Muscle layer of colon (tissue), 2 donors: ENCODE measurements around the gene PTCH2.
A peak's percentile ranks its signal among the peaks of the same experiment; 100 is the strongest.

Experiments used
- H3K27ac ChIP-seq: one replicate; pipeline ENCODE4 v1.7.0; 2013; ENCODE audit warnings: low read depth, mild to moderate bottlenecking, low read length, moderate library complexity
- H3K27me3 ChIP-seq, 2 donors: one replicate each; pipeline ENCODE4 v1.7.0; 2013; ENCODE audit warnings: low read length in 2 of 2, mild to moderate bottlenecking in 2 of 2; ENCODE audit not compliant: insufficient read depth in 2 of 2, control insufficient read depth in 1 of 2
- H3K36me3 ChIP-seq: one replicate; pipeline ENCODE4 v1.7.0; 2013; ENCODE audit warnings: mild to moderate bottlenecking, low read length; ENCODE audit not compliant: insufficient read depth
- H3K4me1 ChIP-seq: one replicate; pipeline ENCODE4 v1.7.0; 2013; ENCODE audit warnings: mild to moderate bottlenecking, low read length; ENCODE audit not compliant: insufficient read depth
- H3K4me3 ChIP-seq, 2 donors: one replicate each; pipeline ENCODE4 v1.7.0; 2013; ENCODE audit warnings: low read length in 2 of 2, low read depth in 1 of 2, mild to moderate bottlenecking in 1 of 2, moderate library complexity in 1 of 2
- H3K9ac ChIP-seq: one replicate; pipeline ENCODE4 v1.7.0; 2013; ENCODE audit warnings: low read length
- H3K9me3 ChIP-seq: one replicate; pipeline ENCODE4 v1.7.0; 2013; ENCODE audit warnings: mild to moderate bottlenecking, low read length
- donor health status: abdominal sarcoma.
- donor health status: Adenocarcinoma of cecum.

Gene PTCH2

GRCh38 chr1:44792736-44793502 is 50.1 kb downstream of the PTCH2 start:
- Histone ChIP-seq H3K4me1 (no peaks in the 10 kb centered on the region), H3K4me3 (no peak overlapping the region), H3K9ac (no peak overlapping the region), H3K27ac (no peak overlapping the region), H3K9me3 (no peaks in the 10 kb centered on the region), H3K27me3 (no peaks in the 10 kb centered on the region), H3K36me3 (no peaks in the 10 kb centered on the region)

- H3K9me3 ChIP-seq: no peaks in the 10 kb centered on the region
- H3K4me1 ChIP-seq: peaks cover 6% of the 10 kb centered on the region
- H3K27ac ChIP-seq: no peak overlapping the region
- no peaks in the 10 kb centered on the region for H3K36me3 ChIP-seq
- H3K27me3 ChIP-seq: no peaks in the 10 kb centered on the region
- no peak overlapping the region for H3K9ac ChIP-seq
- H3K4me3 ChIP-seq: no peak overlapping the region
These were observed 51.9 kb downstream of the PTCH2 start for GRCh38 chr1:44790968-44791801.

- Histone ChIP-seq H3K4me3 (no peak within 1 kb of the TSS), H3K4me1 (peaks cover 27% of the 10 kb centered on the region), H3K9me3 (no peaks in the 10 kb centered on the region), H3K27me3 (no peaks in the 10 kb centered on the region), H3K9ac (no peak within 1 kb of the TSS), H3K36me3 (no peaks in the 10 kb centered on the region), H3K27ac (no peak within 1 kb of the TSS)
These were observed 54.8 kb downstream of the PTCH2 start, which contains the start of gene BEST4 for GRCh38 chr1:44788120-44788860. BEST4 (minus strand) TSS chr1:44788170; CDS start chr1:44787705, 465 bp downstream.

GRCh38 chr1:44787506-44787905 is 55.5 kb downstream of the PTCH2 start:
- peaks cover 27% of the 10 kb centered on the region for H3K4me1 ChIP-seq
- no peaks in the 10 kb centered on the region for H3K36me3 ChIP-seq
- no peak overlapping the region for H3K27ac ChIP-seq

GRCh38 chr1:44786841-44787426 is 56.1 kb downstream of the PTCH2 start:
- Histone ChIP-seq H3K4me3 (peak overlapping the region in 1 of 2 donors; percentile 58), H3K27ac (no peak overlapping the region)

More at GRCh38 chr1:44787506-44787905, 55.5 kb downstream of the PTCH2 start:
- Histone ChIP-seq H3K27me3 (no peaks in the 10 kb centered on the region), H3K9ac (no peak overlapping the region), H3K9me3 (no peaks in the 10 kb centered on the region), H3K4me3 (no peak overlapping the region)

GRCh38 chr1:44786138-44786840 is 56.8 kb downstream of the PTCH2 start:
- Histone ChIP-seq H3K27me3 (no peaks in the 10 kb centered on the region), H3K27ac (peak overlapping the region; percentile 27), H3K4me1 (peaks cover 27% of the 10 kb centered on the region), H3K9me3 (no peaks in the 10 kb centered on the region), H3K9ac (no peak overlapping the region), H3K36me3 (peaks cover 2% of the 10 kb centered on the region), H3K4me3 (peak overlapping the region; percentile 48 to 58)

More at GRCh38 chr1:44786841-44787426, 56.1 kb downstream of the PTCH2 start:
- no peaks in the 10 kb centered on the region for H3K27me3 ChIP-seq
- no peaks in the 10 kb centered on the region for H3K9me3 ChIP-seq
- H3K36me3 ChIP-seq: no peaks in the 10 kb centered on the region
- H3K4me1 ChIP-seq: peaks cover 27% of the 10 kb centered on the region
- H3K9ac ChIP-seq: no peak overlapping the region

- Histone ChIP-seq H3K27ac (peak overlapping the region; percentile 27), H3K9ac (no peak overlapping the region), H3K9me3 (no peaks in the 10 kb centered on the region), H3K36me3 (peaks cover 8% of the 10 kb centered on the region), H3K4me3 (peak overlapping the region; percentile 48 to 58), H3K4me1 (peaks cover 27% of the 10 kb centered on the region), H3K27me3 (no peaks in the 10 kb centered on the region)
These were observed 57.4 kb downstream of the PTCH2 start for GRCh38 chr1:44785501-44786137.

GRCh38 chr1:44785029-44785380 is 58.0 kb downstream of the PTCH2 start:
- H3K36me3 ChIP-seq: peaks cover 8% of the 10 kb centered on the region
- no peaks in the 10 kb centered on the region for H3K9me3 ChIP-seq
- H3K4me1 ChIP-seq: peaks cover 27% of the 10 kb centered on the region
- H3K4me3 ChIP-seq: peak overlapping the region in 1 of 2 donors; percentile 42
- peak overlapping the region; percentile 2 for H3K27ac ChIP-seq
- H3K27me3 ChIP-seq: no peaks in the 10 kb centered on the region
- H3K9ac ChIP-seq: no peak overlapping the region

- Histone ChIP-seq H3K27ac (peak overlapping the region; percentile 2), H3K4me3 (peak overlapping the region; percentile 27 to 60), H3K4me1 (peaks cover 27% of the 10 kb centered on the region), H3K27me3 (no peaks in the 10 kb centered on the region), H3K9me3 (no peaks in the 10 kb centered on the region), H3K9ac (no peak overlapping the region), H3K36me3 (peaks cover 8% of the 10 kb centered on the region)
These were observed 58.7 kb downstream of the PTCH2 start for GRCh38 chr1:44784094-44785028.
